CD4-positive, alpha-beta T cell (primary cell): ENCODE measurements around the gene LTBP2. TPM values are rescaled to one million over a fixed set of nuclear protein-coding genes. Genes with fewer than 3 reads are reported as not detected.

ENCODE experiments used
- ATAC-seq: fragments of 200-7000 bp; cut with Tn5 transposase; one replicate; pipeline ENCODE4 v1.10.0; 2022; ENCODE audit warnings: mild to moderate bottlenecking; ENCODE audit not compliant: poor library complexity
- CTCF ChIA-PET: fragments of 350-600 bp; sonication (Branson Sonifier 250); formaldehyde crosslinking; loops from one replicate; lab custom pipeline; 2021; ENCODE audit warnings: antibody characterized with exemption, inconsistent platforms; lab: Charles Lee
- POLR2A ChIA-PET: fragments of 350-600 bp; sonication (Branson Sonifier 250); formaldehyde crosslinking; loops from one replicate; lab custom pipeline; 2021; ENCODE audit warnings: antibody characterized with exemption, inconsistent platforms; lab: Charles Lee
- DNase-seq, 14 experiments: peaks; one replicate each; pipeline ENCODE4 v3.0.0-alpha.2; 2013 to 2020; ENCODE audit warnings: mixed read lengths in 2 of 14
- H3K27ac ChIP-seq, 2 donors: one replicate each; pipeline versions ENCODE4 v1.5.1 to v1.7.0; 2013; ENCODE audit warnings: low read length in 2 of 2, low read depth in 1 of 2, mild to moderate bottlenecking in 1 of 2
- H3K27me3 ChIP-seq, 2 experiments: 1 replicate in 1 of 2; 2 replicates in 1 of 2; pipeline versions ENCODE4 v1.6.1 to v1.7.0; 2013; ENCODE audit warnings: low read length in 2 of 2, control low read depth in 1 of 2, mild to moderate bottlenecking in 1 of 2, moderate library complexity in 1 of 2; ENCODE audit not compliant: insufficient read depth in 2 of 2, control insufficient read depth in 1 of 2
- H3K36me3 ChIP-seq: one replicate; pipeline ENCODE4 v1.6.1; 2013; ENCODE audit warnings: low read length, control low read depth; ENCODE audit not compliant: insufficient read depth
- H3K4me1 ChIP-seq: one replicate; pipeline ENCODE4 v1.6.1; 2013; ENCODE audit warnings: low read length, control low read depth; ENCODE audit not compliant: insufficient read depth
- H3K4me3 ChIP-seq: one replicate; pipeline ENCODE4 v1.5.1; 2013; ENCODE audit warnings: mild to moderate bottlenecking, low read length, moderate library complexity
- H3K9me3 ChIP-seq, 2 experiments: 1 replicate in 1 of 2; 2 replicates in 1 of 2; pipeline versions ENCODE4 v1.6.1 to v1.7.0; 2013; ENCODE audit warnings: low read length in 2 of 2, mild to moderate bottlenecking in 2 of 2, control low read depth in 1 of 2, moderate library complexity in 1 of 2; ENCODE audit not compliant: control insufficient read depth in 1 of 2, insufficient read depth in 1 of 2
- H3K27ac Mint-ChIP-seq: one replicate; pipeline ENCODE4 v1.8.0; 2020; ENCODE audit warnings: mixed read lengths
- H3K27me3 Mint-ChIP-seq: one replicate; pipeline ENCODE4 v1.8.0; 2021; ENCODE audit warnings: mixed read lengths
- H3K36me3 Mint-ChIP-seq: one replicate; pipeline ENCODE4 v1.8.0; 2021; ENCODE audit warnings: low read depth, mixed read lengths
- H3K4me1 Mint-ChIP-seq: one replicate; pipeline ENCODE4 v1.8.0; 2021; ENCODE audit warnings: low read depth, mixed read lengths
- H3K4me3 Mint-ChIP-seq: one replicate; pipeline ENCODE4 v1.8.0; 2020; ENCODE audit warnings: mild to moderate bottlenecking, mixed read lengths
- H3K9me3 Mint-ChIP-seq: one replicate; pipeline ENCODE4 v1.8.0; 2020; ENCODE audit warnings: mixed read lengths
- CTCF ChIP-seq: fragments of 200-600 bp; IDR thresholded peaks from one replicate; pipeline ENCODE4 v1.8.0; 2022; ENCODE audit warnings: antibody characterized with exemption, mild to moderate bottlenecking
- intact Hi-C, 2 experiments: fragments of 100-400 bp; cut with DNase I in 1 of 2; cut with micrococcal nuclease in 1 of 2; formaldehyde crosslinking; loops; one replicate each; pipeline versions ENCODE4 v1.15.1 to v1.9.0; 2023 to 2025; cut with DNase I, micrococcal nuclease
- total RNA-seq, 174 experiments: library from RNA in 2 of 174; stranded (reverse) in 2 of 174; gene quantifications; one replicate each; pipeline ENCODE4 v1.2.3 and lab custom pipeline; 2021 to 2026

Gene LTBP2
- total RNA-seq, 2 experiments from 2014 or later = 0.45 to 0.47 TPM

- no peak overlapping the region for H3K27ac Mint-ChIP-seq
- peaks cover 41% of the 10 kb centered on the region for H3K36me3 Mint-ChIP-seq
- no peak for TF ChIP-seq CTCF
- ChIA-PET POLR2A (no interaction called here), CTCF (no interaction called here)
- no peak overlapping the region for H3K4me3 Mint-ChIP-seq
- Histone ChIP-seq H3K27me3 (no peaks in the 10 kb centered on the region), H3K9me3 (no peaks in the 10 kb centered on the region), H3K4me1 (no peaks in the 10 kb centered on the region), H3K4me3 (no peak overlapping the region), H3K27ac (no peak overlapping the region), H3K36me3 (no peaks in the 10 kb centered on the region)
- no peak for ATAC-seq
- no peak for DNase-seq
- H3K27me3 Mint-ChIP-seq = no peaks in the 10 kb centered on the region
- intact Hi-C loops = no loop called here
- no peaks in the 10 kb centered on the region for H3K4me1 Mint-ChIP-seq
- H3K9me3 Mint-ChIP-seq = no peaks in the 10 kb centered on the region
Observed at GRCh38 chr14:74654931-74655330, 42.9 kb upstream of the LTBP2 start.

- Histone ChIP-seq H3K27me3 (no peaks in the 10 kb centered on the region), H3K4me3 (no peak overlapping the region), H3K36me3 (no peaks in the 10 kb centered on the region), H3K9me3 (no peaks in the 10 kb centered on the region), H3K27ac (no peak overlapping the region), H3K4me1 (no peaks in the 10 kb centered on the region)
- H3K36me3 Mint-ChIP-seq = peaks cover 30% of the 10 kb centered on the region
- H3K27ac Mint-ChIP-seq = no peak overlapping the region
- ChIA-PET POLR2A (no interaction called here), CTCF (interaction anchor here (0.6 to 1.5 kb wide), 2 partner anchors 45 to 136 kb away, joined by 3 to 4 read pairs; no protein-coding TSS in a partner anchor)
- no peak overlapping the region for H3K4me3 Mint-ChIP-seq
- no peaks in the 10 kb centered on the region for H3K4me1 Mint-ChIP-seq
- DNase-seq (no peak), ATAC-seq (no peak)
- intact Hi-C loops = no loop called here
- TF ChIP-seq CTCF = no peak
- H3K27me3 Mint-ChIP-seq = no peaks in the 10 kb centered on the region
- no peaks in the 10 kb centered on the region for H3K9me3 Mint-ChIP-seq
Observed at GRCh38 chr14:74653386-74654138, 41.5 kb upstream of the LTBP2 start.

- TF ChIP-seq CTCF = no peak
- POLR2A ChIA-PET = no interaction called here
- intact Hi-C loops = no loop called here
- Histone ChIP-seq H3K4me1 (no peaks in the 10 kb centered on the region), H3K9me3 (no peaks in the 10 kb centered on the region), H3K27ac (no peak overlapping the region), H3K27me3 (no peaks in the 10 kb centered on the region), H3K36me3 (no peaks in the 10 kb centered on the region), H3K4me3 (no peak overlapping the region)
- CTCF ChIA-PET = interaction anchor here (1.5 kb wide), 1 partner anchor 43 kb away, joined by 4 read pairs; no protein-coding TSS in a partner anchor
- no peak overlapping the region for H3K4me3 Mint-ChIP-seq
- no peaks in the 10 kb centered on the region for H3K27me3 Mint-ChIP-seq
- ATAC-seq (no peak), DNase-seq (no peak)
- no peaks in the 10 kb centered on the region for H3K4me1 Mint-ChIP-seq
- no peaks in the 10 kb centered on the region for H3K9me3 Mint-ChIP-seq
- no peak overlapping the region for H3K27ac Mint-ChIP-seq
- H3K36me3 Mint-ChIP-seq = peaks cover 26% of the 10 kb centered on the region
Observed at GRCh38 chr14:74652541-74652940, 40.5 kb upstream of the LTBP2 start.
